Gastrocnemius medialis (tissue), 4 donors: ENCODE measurements around the gene SAMD11. TPM values are rescaled to one million over a fixed set of nuclear protein-coding genes. Genes with fewer than 3 reads are reported as not detected.

Experiments
- ATAC-seq, 2 donors: fragments of 150-250 bp; one replicate each; pipeline ENCODE4 v1.9.1; 2016
- DNase-seq, 2 donors: peaks; one replicate each; pipeline ENCODE4 v3.0.0-alpha.2; 2019
- H3K27ac ChIP-seq, 4 donors: fragments of 200-600 bp; sonication (generic); 1 replicate in 1 of 4; 2 replicates in 3 of 4; pipeline ENCODE4 v1.5.1; 2016 to 2018; ENCODE audit warnings: mild to moderate bottlenecking in 2 of 4, moderate library complexity in 1 of 4
- H3K27me3 ChIP-seq, 3 donors: fragments of 200-600 bp; sonication (generic) in 2 of 3; 1 replicate in 1 of 3; 2 replicates in 2 of 3; pipeline versions ENCODE4 v1.5.1 to v1.6.0; 2016 to 2019; ENCODE audit warnings: mild to moderate bottlenecking in 1 of 3, moderate library complexity in 1 of 3
- H3K36me3 ChIP-seq, 2 donors: fragments of 200-600 bp; sonication (generic) in 1 of 2; one replicate each; pipeline ENCODE4 v1.5.1; 2017 to 2018
- H3K4me1 ChIP-seq, 2 donors: fragments of 200-600 bp; sonication (generic) in 1 of 2; one replicate each; pipeline ENCODE4 v1.5.1; 2016 to 2017; ENCODE audit warnings: mild to moderate bottlenecking in 2 of 2
- H3K4me3 ChIP-seq, 4 donors: fragments of 200-600 bp; sonication (generic) in 3 of 4; 1 replicate in 1 of 4; 2 replicates in 3 of 4; pipeline ENCODE4 v1.5.1; 2016 to 2019; ENCODE audit warnings: mild to moderate bottlenecking in 2 of 4
- H3K9me3 ChIP-seq, 3 donors: fragments of 200-600 bp; sonication (generic) in 2 of 3; 1 replicate in 1 of 3; 2 replicates in 2 of 3; pipeline ENCODE4 v1.5.1; 2016 to 2019
- POLR2A ChIP-seq, 2 donors: fragments of 450-650 bp; IDR thresholded peaks; one replicate each; pipeline ENCODE4 v1.6.1; 2017; ENCODE audit warnings: antibody characterized with exemption in 2 of 2, mild to moderate bottlenecking in 2 of 2, moderate library complexity in 2 of 2
- in situ Hi-C, 4 donors: fragments of 200-750 bp; cut with MboI; loops; one replicate each; pipeline versions ENCODE4 v1.15.0 to v1.8.0; 2017; ENCODE audit warnings: low sequenced_read_pairs in 4 of 4
- intact Hi-C: fragments of 100-400 bp; cut with DNase I; formaldehyde crosslinking; loops from one replicate; pipeline ENCODE4 v1.15.1; 2023; ENCODE audit warnings: low total_unique reads
- total RNA-seq, 4 donors: library from RNA; depleted of rRNA; stranded (reverse); fragments of >200 nt; gene quantifications; one replicate each; pipeline versions ENCODE4 v1.1.0 to v1.2.3, GENCODE V29; 2016
- TF ChIP-seq, protein P1 (sequence below), 5 experiments: fragments of 450-650 bp in 3 of 5; fragments of 200-600 bp in 2 of 5; sonication (generic) in 2 of 5; IDR thresholded peaks in 4 of 5; conservative IDR thresholded peaks in 1 of 5; 1 replicate in 4 of 5; 2 replicates in 1 of 5; pipeline ENCODE4 v1.5.1; 2016 to 2019; ENCODE audit warnings: antibody characterized with exemption in 5 of 5, mild to moderate bottlenecking in 3 of 5, moderate library complexity in 3 of 5

SAMD11 gene
- total RNA-seq, 4 donors from 2014 or later: 0.17 to 0.38 TPM; not detected in 2

- DNase-seq (peak in 1 of 2 donors; percentile 46), ATAC-seq (no peak)
These were observed 46.7 kb downstream of the SAMD11 start for GRCh38 chr1:970242-970972.

GRCh38 chr1:970973-971730 is 47.4 kb downstream of the SAMD11 start:
- in situ Hi-C loops (no loop called here), intact Hi-C loops (no loop called here)
- ATAC-seq: no peak
- no peak overlapping the region for H3K4me3 ChIP-seq
- no peaks in the 10 kb centered on the region for H3K9me3 ChIP-seq
- H3K27ac ChIP-seq: no peak overlapping the region
- DNase-seq: peak in 1 of 2 donors; percentile 52
- peaks cover 8 to 30% (median 23%) of the 10 kb centered on the region in 3 donors for H3K27me3 ChIP-seq
- no peaks in the 10 kb centered on the region for H3K36me3 ChIP-seq
- TF ChIP-seq, protein P1, sequence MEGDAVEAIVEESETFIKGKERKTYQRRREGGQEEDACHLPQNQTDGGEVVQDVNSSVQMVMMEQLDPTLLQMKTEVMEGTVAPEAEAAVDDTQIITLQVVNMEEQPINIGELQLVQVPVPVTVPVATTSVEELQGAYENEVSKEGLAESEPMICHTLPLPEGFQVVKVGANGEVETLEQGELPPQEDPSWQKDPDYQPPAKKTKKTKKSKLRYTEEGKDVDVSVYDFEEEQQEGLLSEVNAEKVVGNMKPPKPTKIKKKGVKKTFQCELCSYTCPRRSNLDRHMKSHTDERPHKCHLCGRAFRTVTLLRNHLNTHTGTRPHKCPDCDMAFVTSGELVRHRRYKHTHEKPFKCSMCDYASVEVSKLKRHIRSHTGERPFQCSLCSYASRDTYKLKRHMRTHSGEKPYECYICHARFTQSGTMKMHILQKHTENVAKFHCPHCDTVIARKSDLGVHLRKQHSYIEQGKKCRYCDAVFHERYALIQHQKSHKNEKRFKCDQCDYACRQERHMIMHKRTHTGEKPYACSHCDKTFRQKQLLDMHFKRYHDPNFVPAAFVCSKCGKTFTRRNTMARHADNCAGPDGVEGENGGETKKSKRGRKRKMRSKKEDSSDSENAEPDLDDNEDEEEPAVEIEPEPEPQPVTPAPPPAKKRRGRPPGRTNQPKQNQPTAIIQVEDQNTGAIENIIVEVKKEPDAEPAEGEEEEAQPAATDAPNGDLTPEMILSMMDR (IDR thresholded peaks at IDR 0.05 in 4 of 5, conservative IDR thresholded peaks at IDR 0.05 in 1 of 5): no peak
- no peak for TF ChIP-seq POLR2A (IDR thresholded peaks at IDR 0.05)
- peaks cover 3 to 36% of the 10 kb centered on the region in 2 donors for H3K4me1 ChIP-seq

More at GRCh38 chr1:970242-970972, 46.7 kb downstream of the SAMD11 start:
- H3K36me3 ChIP-seq: no peaks in the 10 kb centered on the region
- peaks cover 8 to 37% (median 23%) of the 10 kb centered on the region in 3 donors for H3K27me3 ChIP-seq
- peaks cover 5 to 30% of the 10 kb centered on the region in 2 donors for H3K4me1 ChIP-seq
- intact Hi-C loops (no loop called here), in situ Hi-C loops (no loop called here)
- no peak overlapping the region for H3K27ac ChIP-seq
- H3K9me3 ChIP-seq: no peaks in the 10 kb centered on the region
- TF ChIP-seq, protein P1 (IDR thresholded peaks at IDR 0.05 in 4 of 5, conservative IDR thresholded peaks at IDR 0.05 in 1 of 5): no peak
- TF ChIP-seq POLR2A (IDR thresholded peaks at IDR 0.05): no peak
- H3K4me3 ChIP-seq: no peak overlapping the region

- in situ Hi-C loops (no loop called here), intact Hi-C loops (no loop called here)
These were observed 48.2 kb downstream of the SAMD11 start for GRCh38 chr1:971751-972506.

More at GRCh38 chr1:971751-972506, 48.2 kb downstream of the SAMD11 start:
- peaks cover 8 to 24% (median 23%) of the 10 kb centered on the region in 3 donors for H3K27me3 ChIP-seq
- peak overlapping the region in 1 of 4 donors; percentile 93 for H3K27ac ChIP-seq
- ATAC-seq (no peak), DNase-seq (peak in 1 of 2 donors; percentile 60)
- no peaks in the 10 kb centered on the region for H3K36me3 ChIP-seq
- H3K4me1 ChIP-seq: peaks cover 0 to 33% of the 10 kb centered on the region in 2 donors
- no peak overlapping the region for H3K4me3 ChIP-seq
- H3K9me3 ChIP-seq: no peaks in the 10 kb centered on the region
- peak in 1 of 2 donors; percentile 7 for TF ChIP-seq POLR2A (IDR thresholded peaks at IDR 0.05)
- TF ChIP-seq, protein P1 (IDR thresholded peaks at IDR 0.05 in 4 of 5, conservative IDR thresholded peaks at IDR 0.05 in 1 of 5): no peak
